Activated naive CD8-positive, alpha-beta T cell treated with anti-CD3 and anti-CD28 coated beads, Interleukin-2, amount 10 ng/mL, durations not matched to agents 7 days and 5 days (primary cell): ENCODE results near the gene MFAP4. TPM values are rescaled to one million over a fixed set of nuclear protein-coding genes. Genes with fewer than 3 reads are reported as not detected.

Experiments used
- ATAC-seq: fragments of 150-1000 bp; cut with Tn5 transposase; one replicate; pipeline ENCODE4 v1.10.0; 2021; ENCODE audit warnings: low read depth, moderate library complexity
- POLR2A ChIA-PET: fragments of 350-600 bp; sonication (Branson Sonifier 250); formaldehyde crosslinking; loops from one replicate; lab custom pipeline; 2021; ENCODE audit warnings: antibody characterized with exemption; lab: Charles Lee
- DNase-seq: peaks from one replicate; pipeline ENCODE4 v3.0.0; 2021
- H3K27ac Mint-ChIP-seq: one replicate; pipeline ENCODE4 v1.8.0; 2022; ENCODE audit warnings: mild to moderate bottlenecking, mixed read lengths
- H3K27me3 Mint-ChIP-seq: one replicate; pipeline ENCODE4 v1.8.0; 2022; ENCODE audit warnings: mild to moderate bottlenecking, moderate library complexity, mixed read lengths
- H3K36me3 Mint-ChIP-seq: one replicate; pipeline ENCODE4 v1.8.0; 2021; ENCODE audit warnings: mild to moderate bottlenecking, mixed read lengths
- H3K4me1 Mint-ChIP-seq: one replicate; pipeline ENCODE4 v1.8.0; 2021; ENCODE audit warnings: mixed read lengths
- H3K4me3 Mint-ChIP-seq: one replicate; pipeline ENCODE4 v1.8.0; 2022; ENCODE audit warnings: mild to moderate bottlenecking, moderate library complexity, mixed read lengths
- H3K9me3 Mint-ChIP-seq: one replicate; pipeline ENCODE4 v1.8.0; 2021; ENCODE audit warnings: mixed read lengths
- total RNA-seq, 2 experiments: library from RNA; stranded (reverse); gene quantifications; one replicate each; pipeline ENCODE4 v1.2.3, GENCODE V29; 2021

MFAP4 gene
- total RNA-seq, 2 experiments from 2014 or later = not detected

DNA sequence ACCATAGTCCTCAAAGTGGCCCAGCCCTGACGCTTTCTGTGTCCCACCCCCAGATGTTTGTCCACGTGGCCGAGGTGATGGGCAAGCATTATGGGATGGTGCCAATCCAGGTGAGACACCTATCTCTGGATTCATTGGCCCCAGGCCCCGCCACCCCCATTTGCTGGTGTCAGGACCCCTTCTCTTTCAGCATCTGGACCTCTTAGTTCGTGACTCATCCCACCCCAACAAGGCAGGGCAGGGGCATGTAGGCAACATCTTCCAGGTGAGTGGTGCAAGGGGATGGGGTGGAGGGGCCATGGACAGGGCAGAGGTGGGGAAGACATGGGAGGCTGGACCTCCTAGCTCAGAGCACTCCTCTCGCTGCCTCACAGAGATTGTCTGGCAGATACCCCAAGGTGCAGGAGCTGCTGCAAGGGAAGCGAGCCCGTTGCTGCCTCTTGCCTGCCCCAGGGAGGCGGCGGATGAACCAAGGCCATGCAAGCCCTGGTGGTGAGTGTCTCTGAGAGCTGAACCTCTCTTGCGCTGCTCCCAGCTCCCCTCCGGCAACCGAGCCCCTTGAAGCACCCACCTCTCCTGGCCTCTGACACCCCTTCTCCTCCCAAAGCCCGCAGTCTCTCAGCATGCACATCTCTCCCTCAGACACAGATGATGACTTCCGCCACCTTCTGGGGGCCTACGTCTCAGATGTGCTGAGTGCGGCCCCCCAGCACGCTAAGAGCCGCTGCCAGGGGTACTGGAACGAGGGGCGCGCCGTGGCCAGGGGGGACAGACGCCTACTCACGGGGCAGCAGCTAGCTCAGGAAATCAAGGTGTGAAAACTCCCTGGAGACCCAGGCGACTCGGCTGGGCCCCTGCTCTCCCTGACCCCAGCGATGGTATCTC is 27.6 kb upstream of the MFAP4 start:
- Mint-ChIP-seq H3K27ac (no peak overlapping the region), H3K4me1 (peaks cover 3% of the 10 kb centered on the region), H3K27me3 (peaks cover 5% of the 10 kb centered on the region), H3K9me3 (no peaks in the 10 kb centered on the region), H3K4me3 (no peak overlapping the region), H3K36me3 (no peaks in the 10 kb centered on the region)
- POLR2A ChIA-PET = no interaction called here
- DNase-seq (no peak), ATAC-seq (no peak)

DNA sequence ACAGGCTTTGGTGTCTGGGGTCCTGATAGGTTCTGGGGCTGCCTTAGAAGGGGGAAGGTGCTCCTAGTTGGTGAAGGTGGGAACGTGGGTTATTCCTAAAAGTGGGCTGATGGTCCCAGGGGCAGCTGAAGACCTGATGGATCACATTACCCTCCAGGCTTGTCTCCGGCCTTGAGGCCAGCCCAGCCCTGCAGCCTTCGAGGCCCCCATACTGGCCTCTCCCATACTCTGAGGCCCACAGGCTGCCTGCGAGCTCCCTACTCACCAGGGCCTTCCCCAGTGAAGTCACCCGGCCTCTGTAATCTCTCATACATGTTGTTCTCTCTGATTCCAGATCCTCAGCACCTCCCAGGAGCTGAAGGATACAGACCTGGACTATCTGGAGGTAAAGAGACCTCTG is 26.8 kb upstream of the MFAP4 start:
- H3K9me3 Mint-ChIP-seq = no peaks in the 10 kb centered on the region
- H3K4me3 Mint-ChIP-seq = no peak overlapping the region
- peaks cover 2% of the 10 kb centered on the region for H3K4me1 Mint-ChIP-seq
- ATAC-seq = no peak
- H3K36me3 Mint-ChIP-seq = no peaks in the 10 kb centered on the region
- H3K27ac Mint-ChIP-seq = no peak overlapping the region
- peaks cover 9% of the 10 kb centered on the region for H3K27me3 Mint-ChIP-seq
- DNase-seq = no peak
- POLR2A ChIA-PET = no interaction called here

DNA sequence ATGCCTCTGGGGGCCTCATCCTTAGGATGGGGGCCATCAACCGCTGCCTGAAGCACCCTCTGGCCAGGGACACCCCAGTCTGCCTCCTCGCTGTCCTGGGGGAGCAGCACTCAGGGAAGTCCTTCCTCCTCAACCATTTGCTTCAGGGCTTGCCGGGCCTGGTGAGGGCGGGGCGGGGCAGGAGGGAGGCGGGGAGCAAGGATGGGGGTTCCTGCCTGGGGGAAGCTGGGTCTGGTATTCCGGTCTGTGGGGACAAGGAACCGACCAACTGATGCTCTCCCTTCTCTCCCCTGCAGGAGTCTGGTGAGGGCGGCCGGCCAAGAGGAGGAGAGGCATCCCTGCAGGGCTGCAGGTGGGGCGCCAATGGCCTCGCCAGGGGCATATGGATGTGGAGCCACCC is 26.0 kb upstream of the MFAP4 start:
- Mint-ChIP-seq H3K27ac (no peak overlapping the region), H3K36me3 (no peaks in the 10 kb centered on the region), H3K27me3 (peaks cover 9% of the 10 kb centered on the region), H3K9me3 (no peaks in the 10 kb centered on the region), H3K4me1 (no peaks in the 10 kb centered on the region), H3K4me3 (no peak overlapping the region)
- ATAC-seq (no peak), DNase-seq (no peak)
- POLR2A ChIA-PET = no interaction called here

DNA sequence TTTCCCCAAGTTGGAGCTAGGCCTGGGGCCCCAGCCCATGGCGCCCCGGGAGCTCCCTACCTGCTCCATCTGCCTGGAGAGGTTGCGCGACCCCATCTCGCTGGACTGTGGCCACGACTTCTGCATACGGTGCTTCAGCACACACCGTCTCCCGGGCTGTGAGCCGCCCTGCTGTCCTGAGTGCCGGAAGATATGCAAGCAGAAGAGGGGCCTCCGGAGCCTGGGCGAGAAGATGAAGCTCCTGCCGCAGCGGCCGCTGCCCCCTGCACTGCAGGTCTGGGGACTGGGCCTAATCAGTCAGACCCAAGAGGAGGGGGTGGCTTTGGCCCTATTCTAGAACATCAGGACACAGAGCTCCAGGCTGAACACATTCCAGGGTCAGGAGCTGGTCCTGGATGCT is 25.5 kb upstream of the MFAP4 start:
- POLR2A ChIA-PET = no interaction called here
- no peaks in the 10 kb centered on the region for H3K4me1 Mint-ChIP-seq
- no peak overlapping the region for H3K27ac Mint-ChIP-seq
- DNase-seq (no peak), ATAC-seq (no peak)
- H3K4me3 Mint-ChIP-seq = no peak overlapping the region
- H3K36me3 Mint-ChIP-seq = no peaks in the 10 kb centered on the region
- no peaks in the 10 kb centered on the region for H3K9me3 Mint-ChIP-seq
- peaks cover 9% of the 10 kb centered on the region for H3K27me3 Mint-ChIP-seq

DNA sequence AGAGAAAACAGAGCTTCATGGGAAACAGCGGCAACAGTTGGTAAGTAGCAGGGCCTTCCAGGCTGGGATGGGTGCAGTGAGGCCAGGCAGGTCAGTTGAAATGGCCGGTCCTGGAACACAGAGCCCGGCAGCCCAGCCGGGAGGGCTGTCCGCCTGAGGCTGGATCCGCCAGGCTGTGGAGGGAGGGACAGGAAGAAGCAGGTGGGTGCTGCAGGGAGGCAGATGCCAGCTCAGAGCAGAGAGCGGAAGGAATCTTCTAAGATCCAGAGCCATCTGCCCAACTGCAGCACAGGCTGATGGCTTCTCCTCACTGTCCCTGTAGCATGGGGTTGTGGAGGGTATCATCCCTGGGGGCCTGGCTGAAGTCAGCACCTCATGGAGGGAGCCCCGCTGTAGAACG is 24.6 kb upstream of the MFAP4 start:
- Mint-ChIP-seq H3K27me3 (peaks cover 9% of the 10 kb centered on the region), H3K9me3 (no peaks in the 10 kb centered on the region), H3K27ac (no peak overlapping the region), H3K4me3 (no peak overlapping the region), H3K36me3 (no peaks in the 10 kb centered on the region), H3K4me1 (no peaks in the 10 kb centered on the region)
- POLR2A ChIA-PET = no interaction called here
- DNase-seq = no peak
- no peak for ATAC-seq

DNA sequence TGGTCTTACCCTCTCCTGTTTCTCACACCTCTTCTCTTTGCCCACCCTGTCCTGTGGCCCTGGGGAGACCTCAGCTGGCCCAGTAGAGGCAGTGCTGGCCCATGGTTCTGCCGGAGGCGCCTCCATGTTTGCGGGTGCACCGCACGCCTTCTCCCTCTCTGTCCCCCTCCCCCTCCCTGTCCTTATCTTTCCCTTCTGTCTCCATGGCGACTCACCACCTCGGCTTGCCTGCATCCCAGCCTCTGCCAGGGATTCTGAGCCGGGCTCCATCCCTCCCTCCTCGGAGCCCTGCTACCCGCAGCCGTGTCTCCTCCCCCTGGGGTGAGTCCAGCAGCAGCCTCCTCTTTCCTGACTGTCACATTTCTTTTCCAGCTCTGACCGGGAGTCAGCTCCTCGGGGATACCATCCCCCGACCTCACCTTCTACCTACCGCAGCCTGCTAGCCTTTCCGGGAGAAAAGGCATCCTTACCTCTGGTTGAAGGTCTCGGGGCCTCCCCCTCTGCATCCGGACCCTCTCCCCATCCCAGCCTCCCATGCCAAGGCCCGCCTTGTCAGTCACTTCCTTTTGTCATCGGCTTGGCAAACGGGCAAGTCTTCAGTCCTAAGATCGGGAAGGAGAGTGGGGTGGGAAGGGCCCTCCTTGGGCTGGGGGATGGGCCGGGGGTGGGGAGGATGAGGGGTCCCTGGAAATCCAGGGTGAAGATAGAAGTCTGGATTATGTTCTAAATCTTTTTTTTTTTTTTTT is 24.1 kb upstream of the MFAP4 start, which contains the start of gene RNF112:
Gene RNF112 (plus strand): TSS at position 358 of the 746 bp plus-strand sequence. CDS start 177 bp downstream, at position 535.
- POLR2A ChIA-PET = no interaction called here
- ATAC-seq (no peak), DNase-seq (no peak)
- no peak within 1 kb of the TSS for H3K27ac Mint-ChIP-seq
- no peaks in the 10 kb centered on the region for H3K9me3 Mint-ChIP-seq
- peaks cover 7% of the 10 kb centered on the region for H3K27me3 Mint-ChIP-seq
- H3K4me1 Mint-ChIP-seq = no peaks in the 10 kb centered on the region
- H3K36me3 Mint-ChIP-seq = no peaks in the 10 kb centered on the region
- H3K4me3 Mint-ChIP-seq = no peak within 1 kb of the TSS

DNA sequence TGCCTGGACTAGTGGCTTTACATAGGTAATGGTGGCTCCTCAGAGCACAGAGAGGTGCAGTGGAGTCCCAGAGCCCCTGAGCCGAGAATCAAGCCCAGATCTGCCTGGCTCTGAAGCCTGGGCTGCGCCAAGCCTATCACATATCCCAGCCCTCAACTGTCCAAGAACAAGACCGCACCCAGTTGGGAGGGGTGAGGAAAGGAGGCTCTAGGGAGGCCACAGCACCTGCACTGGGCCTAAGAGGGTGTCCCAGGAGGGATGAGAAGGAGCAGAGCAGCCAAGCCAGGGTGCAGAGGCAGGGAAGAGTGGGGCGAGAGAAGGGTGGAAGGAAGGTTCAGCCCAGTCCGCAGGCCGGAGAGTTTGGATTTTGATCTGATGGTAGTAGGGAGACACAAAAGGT is 23.1 kb upstream of the MFAP4 start:
- no peak for DNase-seq
- H3K36me3 Mint-ChIP-seq = no peaks in the 10 kb centered on the region
- no peak for ATAC-seq
- H3K4me1 Mint-ChIP-seq = no peaks in the 10 kb centered on the region
- POLR2A ChIA-PET = no interaction called here
- H3K9me3 Mint-ChIP-seq = no peaks in the 10 kb centered on the region
- no peak overlapping the region for H3K4me3 Mint-ChIP-seq
- H3K27ac Mint-ChIP-seq = no peak overlapping the region
- H3K27me3 Mint-ChIP-seq = peaks cover 7% of the 10 kb centered on the region

DNA sequence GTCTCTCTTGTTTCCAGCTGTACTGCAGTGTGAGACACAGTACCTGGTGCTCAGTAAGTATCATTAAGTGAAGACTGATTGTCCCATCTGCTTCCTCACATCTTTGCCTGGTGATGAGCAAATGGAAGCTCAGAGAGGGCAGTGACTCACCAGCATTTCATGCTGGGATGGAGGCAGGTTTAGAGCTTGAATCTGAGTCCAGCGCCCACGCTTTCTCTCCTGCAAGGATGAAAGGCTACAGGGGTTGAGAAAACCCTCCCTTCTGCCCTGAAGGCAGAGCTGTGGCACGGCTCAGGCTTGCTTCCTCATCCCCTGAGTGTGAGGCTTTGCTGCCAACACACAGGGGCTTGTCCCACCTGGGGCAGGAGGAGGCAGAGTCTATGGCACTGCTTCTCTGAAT is 22.5 kb upstream of the MFAP4 start:
- POLR2A ChIA-PET = no interaction called here
- Mint-ChIP-seq H3K9me3 (no peaks in the 10 kb centered on the region), H3K36me3 (no peaks in the 10 kb centered on the region), H3K4me3 (no peak overlapping the region), H3K27ac (no peak overlapping the region), H3K4me1 (no peaks in the 10 kb centered on the region), H3K27me3 (peaks cover 7% of the 10 kb centered on the region)
- ATAC-seq = no peak
- DNase-seq = no peak

DNA sequence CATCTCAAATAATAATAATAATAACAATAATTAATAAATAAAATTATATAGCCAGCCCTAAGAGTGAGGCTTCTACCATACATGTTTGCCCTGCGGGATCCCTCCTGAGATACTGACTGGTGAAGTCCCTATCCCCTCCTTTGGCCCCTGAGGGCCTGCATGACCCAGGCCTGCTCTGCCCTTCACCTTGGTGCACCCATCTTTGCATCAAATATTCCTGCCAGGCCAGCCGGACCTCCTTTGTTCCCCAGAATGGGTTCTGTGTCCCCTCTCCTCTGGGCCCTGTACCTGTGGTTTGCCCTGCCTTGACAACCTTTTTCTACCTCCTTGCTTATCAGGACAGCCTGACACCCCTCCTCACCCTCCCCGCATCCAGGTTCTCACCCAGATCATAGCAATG is 22.1 kb upstream of the MFAP4 start:
- H3K27ac Mint-ChIP-seq = no peak overlapping the region
- peaks cover 7% of the 10 kb centered on the region for H3K27me3 Mint-ChIP-seq
- no peak overlapping the region for H3K4me3 Mint-ChIP-seq
- no peaks in the 10 kb centered on the region for H3K4me1 Mint-ChIP-seq
- ATAC-seq (no peak), DNase-seq (no peak)
- POLR2A ChIA-PET = no interaction called here
- no peaks in the 10 kb centered on the region for H3K36me3 Mint-ChIP-seq
- no peaks in the 10 kb centered on the region for H3K9me3 Mint-ChIP-seq

DNA sequence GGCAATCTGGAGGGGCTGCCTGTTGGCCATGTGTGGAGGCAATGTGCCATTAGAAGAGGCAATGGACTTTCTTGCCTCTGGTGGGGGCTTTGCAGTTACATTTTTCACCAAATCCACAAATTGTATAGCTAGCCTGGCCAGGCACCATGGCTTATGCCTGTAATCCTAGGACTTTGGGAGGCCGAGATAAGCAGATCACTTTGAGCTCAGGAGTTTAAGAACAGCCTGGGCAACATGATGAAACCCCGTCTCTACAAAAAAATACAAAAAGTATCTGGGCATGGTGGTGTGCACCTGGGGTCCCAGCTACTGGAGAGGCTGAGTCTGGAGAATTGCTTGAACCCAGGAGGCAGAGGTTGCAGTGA is 21.3 kb upstream of the MFAP4 start:
- peaks cover 2% of the 10 kb centered on the region for H3K9me3 Mint-ChIP-seq
- DNase-seq (no peak), ATAC-seq (no peak)
- no peaks in the 10 kb centered on the region for H3K36me3 Mint-ChIP-seq
- H3K27ac Mint-ChIP-seq = no peak overlapping the region
- H3K4me3 Mint-ChIP-seq = no peak overlapping the region
- no peaks in the 10 kb centered on the region for H3K4me1 Mint-ChIP-seq
- POLR2A ChIA-PET = no interaction called here
- H3K27me3 Mint-ChIP-seq = peaks cover 7% of the 10 kb centered on the region

DNA sequence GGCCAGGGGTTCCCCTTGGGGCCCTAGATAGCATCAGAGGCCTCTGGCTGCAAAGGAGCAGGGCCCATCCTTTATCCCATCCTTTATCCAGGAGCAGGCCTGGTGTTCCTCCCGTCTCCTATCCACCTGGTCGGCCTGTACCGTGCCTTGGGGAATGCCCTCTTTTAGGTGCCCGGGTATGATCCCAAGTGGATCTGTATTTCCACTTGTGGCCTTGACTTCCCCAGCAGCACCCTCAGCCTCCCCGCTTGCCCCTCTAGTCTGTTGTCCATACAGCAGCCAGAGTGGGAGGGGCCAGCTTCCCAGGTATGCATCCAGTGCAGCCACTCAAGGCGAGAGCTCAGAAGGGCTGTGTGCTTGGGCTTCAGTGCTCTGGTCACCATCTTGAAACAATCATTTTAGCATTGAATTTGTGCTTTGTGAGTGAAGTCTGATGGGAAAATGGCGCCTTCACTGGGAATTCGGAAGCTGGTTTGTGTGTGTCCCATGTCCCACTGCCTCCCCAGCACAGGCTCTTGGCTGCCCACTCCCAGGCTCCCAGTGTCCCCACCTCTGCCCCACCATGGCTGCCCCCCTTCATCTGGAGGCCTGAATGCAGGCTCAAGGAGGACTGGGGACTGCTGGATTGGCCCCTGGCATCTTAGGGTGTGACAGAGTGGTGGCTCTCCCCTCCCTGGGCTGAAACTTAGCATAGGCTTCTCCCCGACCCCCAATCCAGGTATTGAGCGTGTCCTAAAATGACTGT is 20.8 kb upstream of the MFAP4 start:
- no peaks in the 10 kb centered on the region for H3K36me3 Mint-ChIP-seq
- POLR2A ChIA-PET = no interaction called here
- H3K27ac Mint-ChIP-seq = no peak overlapping the region
- H3K9me3 Mint-ChIP-seq = peaks cover 2% of the 10 kb centered on the region
- no peak for ATAC-seq
- no peaks in the 10 kb centered on the region for H3K4me1 Mint-ChIP-seq
- no peak for DNase-seq
- H3K4me3 Mint-ChIP-seq = no peak overlapping the region
- peaks cover 6% of the 10 kb centered on the region for H3K27me3 Mint-ChIP-seq

DNA sequence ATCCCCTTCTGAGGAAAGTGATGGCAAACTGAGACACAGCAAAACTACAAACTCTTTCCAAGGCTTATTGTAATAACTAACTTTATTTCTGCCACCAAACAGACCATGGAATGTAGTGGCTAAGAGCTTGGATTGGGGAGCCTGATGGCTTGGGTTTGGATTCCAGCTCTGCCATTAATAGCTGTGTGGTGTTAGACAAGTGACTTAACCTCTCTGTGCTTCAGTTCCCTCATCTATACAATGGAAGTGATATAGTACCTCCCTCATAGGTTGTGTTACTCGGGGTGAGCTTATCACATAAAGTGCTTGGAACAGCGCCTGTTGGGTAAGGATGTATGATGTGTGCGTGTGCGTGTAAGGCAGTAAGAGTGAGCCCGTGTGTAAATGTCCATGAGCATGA is 18.1 kb upstream of the MFAP4 start:
- Mint-ChIP-seq H3K4me1 (no peaks in the 10 kb centered on the region), H3K36me3 (no peaks in the 10 kb centered on the region), H3K9me3 (peaks cover 2% of the 10 kb centered on the region), H3K4me3 (no peak overlapping the region), H3K27ac (no peak overlapping the region), H3K27me3 (peaks cover 4% of the 10 kb centered on the region)
- DNase-seq (no peak), ATAC-seq (no peak)
- POLR2A ChIA-PET = no interaction called here

DNA sequence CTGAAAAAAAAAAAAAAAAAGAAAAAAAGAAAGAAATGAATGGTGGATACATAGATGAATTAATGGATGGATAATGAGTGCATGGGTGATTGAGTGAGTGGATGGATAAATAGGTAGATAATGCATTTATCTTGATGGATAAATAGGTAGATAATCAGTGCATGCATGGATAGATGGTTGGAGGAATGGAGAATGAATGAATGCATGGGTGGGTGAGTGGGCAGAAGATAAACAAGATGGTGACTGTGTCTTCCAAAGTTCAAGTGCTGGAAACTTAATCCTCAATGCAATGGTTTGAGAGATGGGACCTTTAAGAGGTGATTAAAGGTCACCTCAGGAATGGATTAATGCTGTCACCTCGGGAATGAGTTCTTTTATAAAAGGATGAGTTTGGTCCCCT is 17.3 kb upstream of the MFAP4 start:
- Mint-ChIP-seq H3K4me1 (no peaks in the 10 kb centered on the region), H3K9me3 (peaks cover 2% of the 10 kb centered on the region), H3K27ac (no peak overlapping the region), H3K27me3 (peaks cover 3% of the 10 kb centered on the region), H3K36me3 (no peaks in the 10 kb centered on the region), H3K4me3 (no peak overlapping the region)
- ATAC-seq = no peak
- POLR2A ChIA-PET = no interaction called here
- DNase-seq = no peak
